NT2/D1 (cell line): ENCODE measurements around the gene CYP27B1.

Source experiments
- SUZ12 ChIP-seq: IDR thresholded peaks from 2 replicates; pipeline ENCODE4 v1.6.1; 2011; ENCODE audit not compliant: insufficient read length, insufficient read depth; ENCODE audit errors: extremely low read depth
- ZNF274 ChIP-seq: IDR thresholded peaks from 2 replicates; pipeline ENCODE4 v1.6.1; 2011; ENCODE audit warnings: mild to moderate bottlenecking, low read depth, low read length

GRCh38 chr12:57808351-57808750, 41.5 kb upstream of the CYP27B1 start:
- TF ChIP-seq ZNF274, result no peak
- no peak for TF ChIP-seq SUZ12
